BE2C (cell line): ENCODE measurements around the gene CYP3A5.
"Not testable (repeated sequence)": the region's sequence is repeated elsewhere in the genome, so short reads cannot be mapped to it uniquely, and the experiment has no call there.

Source experiments
- DNase-seq: peaks from one replicate; pipeline ENCODE4 v3.0.0-alpha.2; 2020
- H3K27me3 ChIP-seq: fragments of 250-450 bp; sonication (Bioruptor Pico); 2 replicates; pipeline ENCODE4 v1.5.1; 2020; ENCODE audit warnings: mild to moderate bottlenecking
- H3K36me3 ChIP-seq: fragments of 250-450 bp; sonication (Bioruptor Pico); 2 replicates; pipeline ENCODE4 v1.5.1; 2020; ENCODE audit warnings: mild to moderate bottlenecking
- H3K4me1 ChIP-seq: fragments of 250-450 bp; sonication (Bioruptor Pico); 2 replicates; pipeline ENCODE4 v1.5.1; 2020
- H3K4me3 ChIP-seq: 2 replicates; pipeline ENCODE4 v1.5.1; 2011; ENCODE audit warnings: low read depth, low read length
- H3K9me3 ChIP-seq: fragments of 250-450 bp; sonication (Bioruptor Pico); 2 replicates; pipeline ENCODE4 v1.5.1; 2020
- TF ChIP-seq, protein P1 (sequence below): IDR thresholded peaks from 2 replicates; pipeline ENCODE4 v1.5.1; 2012; ENCODE audit warnings: mild to moderate bottlenecking, low read depth, low read length

CYP3A5 gene

GRCh38 chr7:99669782-99670181 lies 10.0 kb downstream of the CYP3A5 start:
- Histone ChIP-seq H3K9me3 (no peaks in the 10 kb centered on the region), H3K4me1 (no peaks in the 10 kb centered on the region), H3K27me3 (no peaks in the 10 kb centered on the region), H3K4me3 (no peak overlapping the region), H3K36me3 (no peaks in the 10 kb centered on the region)
- TF ChIP-seq, protein P1, sequence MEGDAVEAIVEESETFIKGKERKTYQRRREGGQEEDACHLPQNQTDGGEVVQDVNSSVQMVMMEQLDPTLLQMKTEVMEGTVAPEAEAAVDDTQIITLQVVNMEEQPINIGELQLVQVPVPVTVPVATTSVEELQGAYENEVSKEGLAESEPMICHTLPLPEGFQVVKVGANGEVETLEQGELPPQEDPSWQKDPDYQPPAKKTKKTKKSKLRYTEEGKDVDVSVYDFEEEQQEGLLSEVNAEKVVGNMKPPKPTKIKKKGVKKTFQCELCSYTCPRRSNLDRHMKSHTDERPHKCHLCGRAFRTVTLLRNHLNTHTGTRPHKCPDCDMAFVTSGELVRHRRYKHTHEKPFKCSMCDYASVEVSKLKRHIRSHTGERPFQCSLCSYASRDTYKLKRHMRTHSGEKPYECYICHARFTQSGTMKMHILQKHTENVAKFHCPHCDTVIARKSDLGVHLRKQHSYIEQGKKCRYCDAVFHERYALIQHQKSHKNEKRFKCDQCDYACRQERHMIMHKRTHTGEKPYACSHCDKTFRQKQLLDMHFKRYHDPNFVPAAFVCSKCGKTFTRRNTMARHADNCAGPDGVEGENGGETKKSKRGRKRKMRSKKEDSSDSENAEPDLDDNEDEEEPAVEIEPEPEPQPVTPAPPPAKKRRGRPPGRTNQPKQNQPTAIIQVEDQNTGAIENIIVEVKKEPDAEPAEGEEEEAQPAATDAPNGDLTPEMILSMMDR: no peak
- no peak for DNase-seq

DNA sequence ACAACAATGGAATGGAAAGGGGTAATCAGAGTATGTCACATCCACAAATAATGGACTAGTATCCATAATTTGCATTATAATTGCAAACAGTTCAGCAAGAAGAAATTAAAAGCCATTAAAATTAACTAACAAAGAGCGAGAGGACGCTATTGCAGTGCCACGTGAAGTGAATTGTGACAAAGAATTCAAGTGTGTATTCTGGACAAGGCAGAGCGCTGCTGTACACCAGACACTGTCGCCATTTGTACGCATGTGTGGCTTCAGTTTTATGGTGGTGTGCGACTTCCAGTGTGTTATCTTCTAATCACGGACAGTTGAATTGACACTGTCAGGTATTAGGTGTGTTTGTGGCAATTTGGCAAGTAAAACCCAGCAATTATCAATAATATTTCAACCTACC lies 11.3 kb downstream of the CYP3A5 start:
- H3K4me3 ChIP-seq: no peak overlapping the region
- no peaks in the 10 kb centered on the region for H3K36me3 ChIP-seq
- DNase-seq: no peak
- H3K9me3 ChIP-seq: no peaks in the 10 kb centered on the region
- no peaks in the 10 kb centered on the region for H3K27me3 ChIP-seq
- no peaks in the 10 kb centered on the region for H3K4me1 ChIP-seq
- TF ChIP-seq, protein P1: no peak

DNA sequence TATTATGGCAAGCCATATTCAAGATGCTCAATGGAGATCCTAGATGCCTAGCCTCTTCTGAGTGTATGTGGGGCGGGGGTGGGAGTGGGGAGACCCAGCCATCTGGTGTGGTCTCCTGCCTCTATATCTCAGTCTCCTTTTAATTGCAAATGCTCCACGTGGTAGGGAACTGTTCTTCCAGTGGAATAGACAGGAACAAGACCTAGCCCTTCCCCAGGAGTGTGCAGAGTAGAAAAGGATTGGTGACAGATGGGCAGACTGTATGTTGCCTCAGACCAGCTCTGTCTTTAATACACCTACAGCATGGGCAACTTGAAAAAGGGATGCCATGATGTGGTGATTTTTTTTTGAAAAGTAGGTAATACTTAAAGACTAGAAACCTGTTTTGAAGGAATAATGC lies 12.6 kb downstream of the CYP3A5 start:
- TF ChIP-seq, protein P1: no peak
- DNase-seq: no peak
- H3K36me3 ChIP-seq: no peaks in the 10 kb centered on the region
- no peak overlapping the region for H3K4me3 ChIP-seq
- no peaks in the 10 kb centered on the region for H3K9me3 ChIP-seq
- no peaks in the 10 kb centered on the region for H3K27me3 ChIP-seq
- H3K4me1 ChIP-seq: no peaks in the 10 kb centered on the region

- TF ChIP-seq, protein P1: no peak
- H3K4me3 ChIP-seq: no peak overlapping the region
- H3K4me1 ChIP-seq: no peaks in the 10 kb centered on the region
- no peaks in the 10 kb centered on the region for H3K27me3 ChIP-seq
- no peaks in the 10 kb centered on the region for H3K36me3 ChIP-seq
- no peaks in the 10 kb centered on the region for H3K9me3 ChIP-seq
- no peak for DNase-seq
These were observed 13.8 kb downstream of the CYP3A5 start for GRCh38 chr7:99666013-99666395.

- TF ChIP-seq, protein P1: no peak
These were observed 14.3 kb downstream of the CYP3A5 start for GRCh38 chr7:99665312-99666012.

DNA sequence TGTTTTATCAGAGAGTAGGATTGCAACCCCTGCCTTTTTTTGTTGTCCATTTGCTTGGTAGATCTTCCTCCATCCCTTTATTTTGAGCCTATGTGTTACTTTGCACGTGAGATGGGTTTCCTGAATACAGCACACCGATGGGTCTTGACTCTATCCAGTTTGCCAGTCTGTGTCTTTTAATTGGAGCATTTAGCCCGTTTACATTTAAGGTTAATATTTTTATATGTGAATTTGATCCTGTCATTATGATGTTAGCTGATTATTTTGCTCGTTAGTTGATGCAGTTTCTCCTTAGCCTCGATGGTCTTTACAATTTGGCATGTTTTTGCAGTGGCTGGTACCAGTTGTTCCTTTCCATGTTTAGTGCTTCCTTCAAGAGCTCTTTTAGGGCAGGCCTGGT lies 21.9 kb downstream of the CYP3A5 start:
- H3K27me3 ChIP-seq, H3K4me3 ChIP-seq, H3K36me3 ChIP-seq, H3K9me3 ChIP-seq, DNase-seq, H3K4me1 ChIP-seq: not testable (repeated sequence)

More at GRCh38 chr7:99665312-99666012, 14.3 kb downstream of the CYP3A5 start:
- Histone ChIP-seq H3K9me3 (no peaks in the 10 kb centered on the region), H3K36me3 (no peaks in the 10 kb centered on the region), H3K4me1 (no peaks in the 10 kb centered on the region), H3K27me3 (no peaks in the 10 kb centered on the region), H3K4me3 (no peak overlapping the region)
- no peak for DNase-seq

GRCh38 chr7:99654626-99655025 lies 25.2 kb downstream of the CYP3A5 start:
- DNase-seq, H3K36me3 ChIP-seq, H3K9me3 ChIP-seq, H3K4me1 ChIP-seq, H3K27me3 ChIP-seq, H3K4me3 ChIP-seq: not testable (repeated sequence)
